Vagina (tissue), 2 donors: Measurements from ENCODE around the gene RUFY1. TPM values are rescaled to one million over a fixed set of nuclear protein-coding genes. Genes with fewer than 3 reads are reported as not detected.

Experiments used
- DNase-seq, 2 donors: peaks; one replicate each; pipeline ENCODE4 v3.0.0-alpha.2; 2017; ENCODE audit errors: extremely low spot score in 2 of 2
- H3K27ac ChIP-seq: fragments of 200-600 bp; sonication (generic); one replicate; pipeline ENCODE4 v1.5.1; 2019
- H3K27me3 ChIP-seq: fragments of 200-600 bp; sonication (generic); one replicate; pipeline ENCODE4 v1.5.1; 2019
- H3K36me3 ChIP-seq, 2 donors: fragments of 200-600 bp; sonication (generic); one replicate each; pipeline ENCODE4 v1.5.1; 2017 to 2019
- H3K4me1 ChIP-seq: fragments of 200-600 bp; sonication (generic); one replicate; pipeline ENCODE4 v1.5.1; 2019
- H3K4me3 ChIP-seq, 2 donors: fragments of 200-600 bp; sonication (generic); 1 replicate in 1 of 2; 2 replicates in 1 of 2; pipeline ENCODE4 v1.5.1; 2016 to 2019
- H3K9me3 ChIP-seq: fragments of 200-600 bp; sonication (generic); one replicate; pipeline ENCODE4 v1.5.1; 2019
- CTCF ChIP-seq, 3 experiments: fragments of 450-650 bp in 2 of 3; fragments of 200-600 bp in 1 of 3; sonication (generic) in 1 of 3; IDR thresholded peaks; one replicate each; pipeline ENCODE4 v1.5.1; 2017 to 2019; ENCODE audit warnings: antibody characterized with exemption in 3 of 3, mild to moderate bottlenecking in 2 of 3, moderate library complexity in 2 of 3
- POLR2A ChIP-seq, 2 donors: fragments of 450-650 bp; IDR thresholded peaks; one replicate each; pipeline ENCODE4 v1.6.1; 2017; ENCODE audit warnings: antibody characterized with exemption in 2 of 2, mild to moderate bottlenecking in 2 of 2, moderate library complexity in 2 of 2
- POLR2AphosphoS5 ChIP-seq, 2 donors: sonication (generic); formaldehyde crosslinking; IDR thresholded peaks; one replicate each; pipeline ENCODE4 v1.9.0; 2017; ENCODE audit warnings: antibody characterized with exemption in 2 of 2, mild to moderate bottlenecking in 2 of 2, low read depth in 1 of 2; ENCODE audit not compliant: insufficient read depth in 1 of 2
- intact Hi-C: fragments of 100-400 bp; cut with DNase I; formaldehyde crosslinking; loops from one replicate; pipeline ENCODE4 v1.15.1; 2023
- total RNA-seq: library from RNA; depleted of rRNA; stranded (reverse); fragments of >200 nt; gene quantifications from one replicate; pipeline ENCODE4 v1.2.3, GENCODE V29; 2016

Gene RUFY1
- total RNA-seq, 1 donor from 2014 or later, result 35.6 TPM

- H3K36me3 ChIP-seq, result peaks cover 0 to 76% of the 10 kb centered on the region in 2 donors
These were observed 54.9 kb downstream of the RUFY1 start for GRCh38 chr5:179605026-179605833.

GRCh38 chr5:179606071-179606909 lies 55.9 kb downstream of the RUFY1 start:
- Histone ChIP-seq H3K9me3 (no peaks in the 10 kb centered on the region), H3K4me1 (peaks cover 45% of the 10 kb centered on the region), H3K27me3 (no peaks in the 10 kb centered on the region), H3K27ac (peak overlapping the region; percentile 53), H3K36me3 (peaks cover 0 to 78% of the 10 kb centered on the region in 2 donors), H3K4me3 (no peak overlapping the region)
- TF ChIP-seq CTCF (IDR thresholded peaks at IDR 0.05) (no peak), POLR2A (IDR thresholded peaks at IDR 0.05) (no peak), POLR2AphosphoS5 (IDR thresholded peaks at IDR 0.05; ENCODE audit: insufficient read depth in 1 of 2, low read depth in 1 of 2) (no peak)
- DNase-seq, result no peak
- intact Hi-C loops, result no loop called here

More at GRCh38 chr5:179605026-179605833, 54.9 kb downstream of the RUFY1 start:
- Histone ChIP-seq H3K4me3 (no peak overlapping the region), H3K4me1 (peaks cover 36% of the 10 kb centered on the region), H3K9me3 (no peaks in the 10 kb centered on the region), H3K27ac (peak overlapping the region; percentile 53), H3K27me3 (no peaks in the 10 kb centered on the region)
- DNase-seq, result no peak
- TF ChIP-seq POLR2A (IDR thresholded peaks at IDR 0.05), result no peak
- no peak for TF ChIP-seq CTCF (IDR thresholded peaks at IDR 0.05)
- TF ChIP-seq POLR2AphosphoS5 (IDR thresholded peaks at IDR 0.05; ENCODE audit: insufficient read depth in 1 of 2, low read depth in 1 of 2), result peak in 1 of 2 donors; percentile 60
- intact Hi-C loops, result no loop called here

- no peak for DNase-seq
- H3K27me3 ChIP-seq, result no peaks in the 10 kb centered on the region
- no peaks in the 10 kb centered on the region for H3K9me3 ChIP-seq
- H3K27ac ChIP-seq, result peak overlapping the region; percentile 13
- intact Hi-C loops, result no loop called here
- peaks cover 0 to 78% of the 10 kb centered on the region in 2 donors for H3K36me3 ChIP-seq
- TF ChIP-seq POLR2AphosphoS5 (IDR thresholded peaks at IDR 0.05; ENCODE audit: insufficient read depth in 1 of 2, low read depth in 1 of 2), result no peak
- TF ChIP-seq POLR2A (IDR thresholded peaks at IDR 0.05), result no peak
- no peak for TF ChIP-seq CTCF (IDR thresholded peaks at IDR 0.05)
- no peak overlapping the region for H3K4me3 ChIP-seq
- H3K4me1 ChIP-seq, result peaks cover 49% of the 10 kb centered on the region
These were observed 56.5 kb downstream of the RUFY1 start for GRCh38 chr5:179606910-179607159.

- no peak for TF ChIP-seq POLR2AphosphoS5 (IDR thresholded peaks at IDR 0.05; ENCODE audit: insufficient read depth in 1 of 2, low read depth in 1 of 2)
- no peak for TF ChIP-seq POLR2A (IDR thresholded peaks at IDR 0.05)
- no peak for TF ChIP-seq CTCF (IDR thresholded peaks at IDR 0.05)
- Histone ChIP-seq H3K27ac (peak overlapping the region; percentile 13), H3K27me3 (no peaks in the 10 kb centered on the region), H3K4me3 (no peak overlapping the region), H3K36me3 (peaks cover 0 to 75% of the 10 kb centered on the region in 2 donors), H3K9me3 (no peaks in the 10 kb centered on the region), H3K4me1 (peaks cover 49% of the 10 kb centered on the region)
- intact Hi-C loops, result no loop called here
- DNase-seq, result no peak
These were observed 57.0 kb downstream of the RUFY1 start for GRCh38 chr5:179607160-179607931.
